Caco-2 (cell line): ENCODE measurements around the gene TMEM232. TPM values are rescaled to one million over a fixed set of nuclear protein-coding genes. Genes with fewer than 3 reads are reported as not detected.

ENCODE experiments used
- BruUV-seq: library from RNA; stranded (reverse); fragments of 400-500 nt; replicated peaks from 2 replicates; lab custom pipeline; 2021; lab: Mats Ljungman, UMichigan
- CTCF ChIA-PET: fragments of 300-600 bp; sonication (Branson Sonifier 250); formaldehyde crosslinking; loops from one replicate; lab custom pipeline; 2022; ENCODE audit warnings: antibody characterized with exemption; lab: Charles Lee
- POLR2A ChIA-PET: fragments of 300-600 bp; sonication (Branson Sonifier 250); formaldehyde crosslinking; loops from one replicate; lab custom pipeline; 2022; ENCODE audit warnings: antibody characterized with exemption; lab: Charles Lee
- DNase-seq, 2 experiments: peaks; one replicate each; pipeline versions ENCODE4 v3.0.0 to v3.0.0-alpha.2; 2020 to 2022
- H3K27me3 ChIP-seq: replicated peaks from 2 replicates; pipeline ENCODE4 v1.6.0; 2011; ENCODE audit warnings: low read length; ENCODE audit not compliant: control insufficient read depth, insufficient read depth
- H3K36me3 ChIP-seq: 2 replicates; pipeline ENCODE4 v1.5.1; 2011; ENCODE audit warnings: low read length; ENCODE audit not compliant: control insufficient read depth, insufficient read depth
- H3K4me1 ChIP-seq: fragments of 250-450 bp; sonication (Bioruptor Pico); 2 replicates; pipeline ENCODE4 v1.5.1; 2020; ENCODE audit warnings: mild to moderate bottlenecking
- H3K4me3 ChIP-seq: 2 replicates; pipeline ENCODE4 v1.5.1; 2011; ENCODE audit warnings: low read depth, mild to moderate bottlenecking, control low read depth, low read length
- H3K9me3 ChIP-seq: fragments of 250-450 bp; sonication (Bioruptor Pico); 2 replicates; pipeline ENCODE4 v1.5.1; 2020; ENCODE audit warnings: mild to moderate bottlenecking, moderate library complexity
- H3K27ac Mint-ChIP-seq: one replicate; pipeline ENCODE4 v1.8.0; 2022; ENCODE audit warnings: mixed read lengths; ENCODE audit not compliant: unreplicated experiment
- H3K27me3 Mint-ChIP-seq: one replicate; pipeline ENCODE4 v1.8.0; 2022; ENCODE audit warnings: mixed read lengths; ENCODE audit not compliant: insufficient read depth, unreplicated experiment
- H3K36me3 Mint-ChIP-seq: one replicate; pipeline ENCODE4 v1.8.0; 2022; ENCODE audit warnings: mild to moderate bottlenecking, mixed read lengths; ENCODE audit not compliant: insufficient read depth, unreplicated experiment
- H3K4me1 Mint-ChIP-seq: one replicate; pipeline ENCODE4 v1.8.0; 2022; ENCODE audit warnings: low read depth, mixed read lengths; ENCODE audit not compliant: unreplicated experiment
- H3K4me3 Mint-ChIP-seq: one replicate; pipeline ENCODE4 v1.8.0; 2022; ENCODE audit warnings: mild to moderate bottlenecking, moderate library complexity, mixed read lengths; ENCODE audit not compliant: unreplicated experiment
- H3K9me3 Mint-ChIP-seq: one replicate; pipeline ENCODE4 v1.8.0; 2022; ENCODE audit warnings: mixed read lengths; ENCODE audit not compliant: unreplicated experiment
- CTCF ChIP-seq, 2 experiments: fragments of 200-600 bp in 1 of 2; IDR thresholded peaks; 1 replicate in 1 of 2; 2 replicates in 1 of 2; pipeline versions ENCODE4 v1.5.1 to v1.8.0; 2011 to 2022; ENCODE audit warnings: antibody characterized with exemption in 1 of 2, control low read depth in 1 of 2, inconsistent platforms in 1 of 2, low read depth in 1 of 2, low read length in 1 of 2, mild to moderate bottlenecking in 1 of 2, moderate library complexity in 1 of 2; ENCODE audit not compliant: insufficient read depth in 1 of 2, severe bottlenecking in 1 of 2, unreplicated experiment in 1 of 2
- intact Hi-C: fragments of 100-400 bp; cut with micrococcal nuclease; formaldehyde crosslinking; loops from one replicate; pipeline ENCODE4 v1.10.0; 2022; ENCODE audit not compliant: unreplicated experiment
- total RNA-seq: library from RNA; stranded (reverse); gene quantifications from 2 replicates; pipeline ENCODE4 v1.2.3, GENCODE V29; 2022

Gene TMEM232
- total RNA-seq, 1 experiment from 2014 or later: 0.34 TPM

DNA sequence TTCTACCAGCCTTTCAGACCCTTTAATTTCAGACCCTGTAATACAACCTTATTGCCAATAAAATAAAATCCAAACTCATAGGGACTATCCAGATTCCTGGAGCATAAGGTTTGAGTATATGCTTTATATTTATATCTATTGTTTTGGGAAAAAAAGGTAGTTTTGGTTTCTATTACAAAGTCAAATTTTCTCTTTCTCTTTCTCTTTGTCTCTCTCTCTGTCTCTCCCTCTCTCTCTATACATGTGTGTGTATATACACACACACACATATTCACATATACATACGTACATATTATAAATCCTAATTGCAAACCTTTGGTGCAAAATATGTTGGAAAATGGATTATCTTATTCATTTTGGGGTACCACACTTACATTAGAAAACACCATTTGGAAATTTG lies 39.0 kb downstream of the TMEM232 start:
- ChIA-PET POLR2A (no interaction called here), CTCF (no interaction called here)
- Histone ChIP-seq H3K36me3 (no peaks in the 10 kb centered on the region), H3K4me3 (no peak overlapping the region), H3K9me3 (no peaks in the 10 kb centered on the region), H3K4me1 (no peaks in the 10 kb centered on the region), H3K27me3 (no peaks in the 10 kb centered on the region)
- no peak for DNase-seq
- Mint-ChIP-seq H3K27ac (no peak overlapping the region), H3K36me3 (no peaks in the 10 kb centered on the region), H3K9me3 (no peaks in the 10 kb centered on the region), H3K4me3 (no peak overlapping the region), H3K4me1 (no peaks in the 10 kb centered on the region), H3K27me3 (no peaks in the 10 kb centered on the region)
- TF ChIP-seq CTCF (IDR thresholded peaks at IDR 0.05; ENCODE audit: insufficient read depth in 1 of 2, low read depth in 1 of 2, low read length in 1 of 2, severe bottlenecking in 1 of 2, unreplicated experiment in 1 of 2): no peak
- intact Hi-C loops: no loop called here
- no TSS peak for BruUV-seq

DNA sequence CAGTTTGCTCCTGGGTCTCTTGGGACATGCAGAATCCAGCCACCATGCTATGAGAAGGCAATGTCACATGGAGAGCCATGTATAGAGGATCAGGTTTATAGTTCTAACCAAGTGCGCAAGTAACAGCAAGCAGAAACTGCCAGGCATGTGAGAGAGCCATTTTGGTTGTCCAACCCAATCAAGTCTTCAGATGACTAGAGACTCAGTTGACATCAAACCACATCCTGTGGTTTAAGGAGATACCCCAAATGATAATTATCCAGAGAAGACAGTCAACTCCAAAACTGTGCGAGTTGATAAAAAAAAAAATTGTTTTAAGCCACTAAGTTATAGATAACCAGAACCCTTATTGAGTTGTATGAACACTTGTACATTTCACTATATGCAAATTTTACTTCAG lies 40.2 kb downstream of the TMEM232 start:
- Mint-ChIP-seq H3K36me3 (no peaks in the 10 kb centered on the region), H3K4me3 (no peak overlapping the region), H3K4me1 (no peaks in the 10 kb centered on the region), H3K27ac (no peak overlapping the region), H3K9me3 (no peaks in the 10 kb centered on the region), H3K27me3 (no peaks in the 10 kb centered on the region)
- BruUV-seq: no TSS peak
- H3K4me1 ChIP-seq: no peaks in the 10 kb centered on the region
- intact Hi-C loops: no loop called here
- no peak overlapping the region for H3K4me3 ChIP-seq
- DNase-seq: no peak
- ChIA-PET CTCF (no interaction called here), POLR2A (no interaction called here)
- no peaks in the 10 kb centered on the region for H3K36me3 ChIP-seq
- no peaks in the 10 kb centered on the region for H3K27me3 ChIP-seq
- H3K9me3 ChIP-seq: no peaks in the 10 kb centered on the region
- no peak for TF ChIP-seq CTCF (IDR thresholded peaks at IDR 0.05; ENCODE audit: insufficient read depth in 1 of 2, low read depth in 1 of 2, low read length in 1 of 2, severe bottlenecking in 1 of 2, unreplicated experiment in 1 of 2)

DNA sequence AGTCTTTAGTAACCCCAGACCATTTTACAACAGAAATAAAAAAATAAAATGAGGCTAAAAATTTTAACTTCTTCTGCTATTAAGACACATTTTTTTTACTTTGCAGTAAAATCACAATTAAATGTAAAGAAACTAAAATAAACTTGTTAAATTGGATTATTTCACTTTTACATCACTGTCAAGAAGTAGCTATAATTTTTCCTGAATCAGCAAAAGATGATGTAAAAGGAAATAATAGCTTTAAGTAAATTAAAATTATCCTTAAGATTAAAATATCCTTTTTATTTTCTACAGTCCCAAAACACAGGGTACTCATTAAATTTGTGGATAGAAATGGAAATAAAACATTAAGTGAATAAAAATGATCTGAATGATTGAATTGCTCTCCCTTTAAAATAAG lies 44.5 kb downstream of the TMEM232 start:
- Mint-ChIP-seq H3K27me3 (no peaks in the 10 kb centered on the region), H3K4me3 (no peak overlapping the region), H3K9me3 (no peaks in the 10 kb centered on the region), H3K36me3 (no peaks in the 10 kb centered on the region), H3K27ac (no peak overlapping the region), H3K4me1 (no peaks in the 10 kb centered on the region)
- no peaks in the 10 kb centered on the region for H3K36me3 ChIP-seq
- no TSS peak for BruUV-seq
- H3K9me3 ChIP-seq: no peaks in the 10 kb centered on the region
- no peaks in the 10 kb centered on the region for H3K27me3 ChIP-seq
- TF ChIP-seq CTCF (IDR thresholded peaks at IDR 0.05; ENCODE audit: insufficient read depth in 1 of 2, low read depth in 1 of 2, low read length in 1 of 2, severe bottlenecking in 1 of 2, unreplicated experiment in 1 of 2): no peak
- no peaks in the 10 kb centered on the region for H3K4me1 ChIP-seq
- H3K4me3 ChIP-seq: no peak overlapping the region
- CTCF ChIA-PET: no interaction called here
- POLR2A ChIA-PET: no interaction called here
- DNase-seq: no peak
- intact Hi-C loops: no loop called here
